Left lung (tissue), 10 donors: Measurements from ENCODE around the gene AQP6. TPM values are rescaled to one million over a fixed set of nuclear protein-coding genes. Genes with fewer than 3 reads are reported as not detected.
"Not testable (repeated sequence)": the region's sequence is repeated elsewhere in the genome, so short reads cannot be mapped to it uniquely, and the experiment has no call there.

Experiments used
- ATAC-seq: fragments of 200-7000 bp; cut with Tn5 transposase; one replicate; pipeline ENCODE4 v1.9.1; 2020; ENCODE audit warnings: moderate library complexity
- DNase-seq, 4 donors: peaks; one replicate each; pipeline ENCODE4 v3.0.0-alpha.2; 2013 to 2020
- H3K27ac ChIP-seq, 2 donors: fragments of 200-600 bp; sonication (generic) in 1 of 2; one replicate each; pipeline versions ENCODE4 v1.5.0 to v1.8.0; 2020 to 2021
- H3K27me3 ChIP-seq, 2 donors: fragments of 200-600 bp; sonication (generic) in 1 of 2; one replicate each; pipeline versions ENCODE4 v1.5.0 to v1.8.0; 2020 to 2021
- H3K36me3 ChIP-seq, 2 donors: fragments of 200-600 bp; sonication (generic) in 1 of 2; one replicate each; pipeline versions ENCODE4 v1.5.0 to v1.8.0; 2020 to 2021
- H3K4me1 ChIP-seq, 2 donors: fragments of 200-600 bp; one replicate each; pipeline ENCODE4 v1.8.0; 2021
- H3K4me3 ChIP-seq, 2 donors: fragments of 200-600 bp; sonication (generic) in 1 of 2; one replicate each; pipeline versions ENCODE4 v1.5.0 to v1.8.0; 2020 to 2021; ENCODE audit warnings: mild to moderate bottlenecking in 1 of 2
- H3K9me3 ChIP-seq, 2 donors: fragments of 200-600 bp; sonication (generic) in 1 of 2; one replicate each; pipeline versions ENCODE4 v1.5.0 to v1.8.0; 2020 to 2021
- intact Hi-C, 2 donors: fragments of 100-400 bp; cut with DNase I; formaldehyde crosslinking; loops; one replicate each; pipeline versions ENCODE4 v1.11.2 to v1.14.2; 2022
- polyA plus RNA-seq, 6 donors: library from polyadenylated mRNA; unstranded; fragments of 120-200 nt; gene quantifications; one replicate each; pipeline ENCODE4 v1.2.1, GENCODE V29; 2013; ENCODE audit not compliant: insufficient read length in 6 of 6
- total RNA-seq, 2 donors: library from RNA; stranded (reverse); fragmentation: NEBNext Ultra II Directional; extraction: Animal tissue kit (Norgen Biotek cat#: 25700); gene quantifications; one replicate each; pipeline ENCODE4 v1.2.1, GENCODE V29; 2021
- TF ChIP-seq, protein P1 (sequence below), 2 donors: fragments of 200-600 bp; sonication (generic) in 1 of 2; IDR thresholded peaks; one replicate each; pipeline versions ENCODE4 v1.5.0 to v1.8.0; 2021; ENCODE audit warnings: antibody characterized with exemption in 2 of 2
- donor health status: DM: no; HTN: yes; CAD: no.
- donor health status: DM: no; HTN: no; CAD: no.

The AQP6 gene
- total and polyA plus RNA-seq, 8 donors: 0.09 to 0.56 (median 0.31) TPM; not detected in 1

DNA sequence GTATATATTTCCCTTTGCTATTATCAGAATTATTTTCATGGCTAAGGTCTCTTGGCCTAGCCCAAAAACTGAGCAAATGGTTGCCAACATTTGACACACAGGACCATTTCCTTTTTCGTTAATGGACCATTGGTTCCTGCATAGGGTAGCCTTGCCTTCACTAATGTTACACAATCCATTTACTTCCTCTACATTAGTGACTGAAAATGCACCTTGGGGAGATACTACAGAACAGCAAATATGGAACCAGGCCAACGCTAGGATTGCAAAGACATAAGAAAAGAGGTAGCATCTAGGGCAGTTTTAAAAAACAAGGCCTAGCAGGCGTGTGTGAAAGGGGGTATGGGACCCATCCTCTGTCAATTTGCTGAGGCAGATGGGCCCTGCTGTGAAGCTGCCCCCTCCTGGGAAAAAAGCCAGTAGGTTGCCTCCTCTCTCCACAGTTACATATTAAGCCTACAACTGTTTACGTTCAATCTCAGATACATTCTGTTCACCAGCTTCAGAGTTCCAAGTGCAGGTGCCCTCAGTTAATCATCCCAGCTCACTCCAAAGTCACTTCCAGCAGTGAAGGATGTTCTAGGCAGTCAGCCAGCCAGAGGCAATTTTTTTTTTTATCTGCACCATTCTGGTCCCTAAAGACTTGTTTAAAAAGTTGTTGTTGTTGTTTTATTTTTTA is 15.0 kb downstream of the AQP6 start:
- Histone ChIP-seq H3K9me3 (no peaks in the 10 kb centered on the region), H3K27me3 (no peaks in the 10 kb centered on the region), H3K4me1 (peaks cover 11 to 49% of the 10 kb centered on the region in 2 donors), H3K36me3 (peaks cover 0 to 14% of the 10 kb centered on the region in 2 donors), H3K27ac (peak overlapping the region in 1 of 2 donors; percentile 48), H3K4me3 (no peak overlapping the region)
- ATAC-seq: peak; percentile 60
- TF ChIP-seq, protein P1, sequence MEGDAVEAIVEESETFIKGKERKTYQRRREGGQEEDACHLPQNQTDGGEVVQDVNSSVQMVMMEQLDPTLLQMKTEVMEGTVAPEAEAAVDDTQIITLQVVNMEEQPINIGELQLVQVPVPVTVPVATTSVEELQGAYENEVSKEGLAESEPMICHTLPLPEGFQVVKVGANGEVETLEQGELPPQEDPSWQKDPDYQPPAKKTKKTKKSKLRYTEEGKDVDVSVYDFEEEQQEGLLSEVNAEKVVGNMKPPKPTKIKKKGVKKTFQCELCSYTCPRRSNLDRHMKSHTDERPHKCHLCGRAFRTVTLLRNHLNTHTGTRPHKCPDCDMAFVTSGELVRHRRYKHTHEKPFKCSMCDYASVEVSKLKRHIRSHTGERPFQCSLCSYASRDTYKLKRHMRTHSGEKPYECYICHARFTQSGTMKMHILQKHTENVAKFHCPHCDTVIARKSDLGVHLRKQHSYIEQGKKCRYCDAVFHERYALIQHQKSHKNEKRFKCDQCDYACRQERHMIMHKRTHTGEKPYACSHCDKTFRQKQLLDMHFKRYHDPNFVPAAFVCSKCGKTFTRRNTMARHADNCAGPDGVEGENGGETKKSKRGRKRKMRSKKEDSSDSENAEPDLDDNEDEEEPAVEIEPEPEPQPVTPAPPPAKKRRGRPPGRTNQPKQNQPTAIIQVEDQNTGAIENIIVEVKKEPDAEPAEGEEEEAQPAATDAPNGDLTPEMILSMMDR (IDR thresholded peaks at IDR 0.05): no peak
- DNase-seq: no peak
- intact Hi-C loops: no loop called here

DNA sequence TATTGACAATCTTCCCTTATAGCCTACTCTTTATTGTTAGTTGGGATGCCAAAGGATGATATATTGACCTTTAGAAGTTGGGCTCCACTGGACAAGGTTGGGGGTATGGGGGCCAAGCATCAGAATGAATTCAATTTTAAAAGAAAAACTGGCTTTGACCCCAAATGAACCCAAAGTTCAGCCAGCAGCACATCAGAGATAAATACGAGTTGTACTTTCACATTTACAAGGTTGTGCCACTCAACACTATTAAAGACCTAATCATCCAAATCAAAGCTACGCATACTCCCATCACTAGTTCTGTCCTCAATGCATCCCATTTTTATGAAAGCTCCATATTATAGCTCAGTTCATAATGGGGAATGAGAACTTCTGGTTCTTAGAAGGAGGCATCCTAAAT is 16.7 kb downstream of the AQP6 start:
- H3K27ac ChIP-seq, H3K27me3 ChIP-seq, H3K4me3 ChIP-seq, DNase-seq, H3K9me3 ChIP-seq, intact Hi-C loops, ATAC-seq: not testable (repeated sequence)
- H3K4me1 ChIP-seq: peaks cover 6 to 33% of the 10 kb centered on the region in 2 donors
- peaks cover 0 to 30% of the 10 kb centered on the region in 2 donors for H3K36me3 ChIP-seq

DNA sequence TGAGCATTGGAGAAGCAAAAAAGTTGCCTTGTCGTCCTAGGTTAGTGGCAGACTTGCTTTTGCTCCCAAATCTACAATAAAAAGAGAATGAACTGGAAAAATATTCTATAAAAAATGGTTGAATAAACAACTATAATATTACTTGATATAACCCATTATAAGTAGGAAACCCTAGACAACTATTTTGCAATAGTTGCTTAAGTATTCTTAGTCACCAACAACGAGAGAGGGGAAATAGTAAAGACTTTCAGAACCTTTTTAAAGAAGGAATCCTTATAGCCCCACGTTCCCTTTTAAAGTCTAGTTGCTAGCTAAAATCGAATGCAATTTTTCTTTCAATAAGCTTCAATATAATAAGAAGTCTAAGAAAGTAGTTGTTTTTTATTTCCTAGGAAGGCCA is 17.5 kb downstream of the AQP6 start:
- Histone ChIP-seq H3K27ac (peak overlapping the region; percentile 62 to 76), H3K4me1 (peaks cover 6 to 30% of the 10 kb centered on the region in 2 donors), H3K9me3 (no peaks in the 10 kb centered on the region), H3K27me3 (no peaks in the 10 kb centered on the region), H3K4me3 (no peak overlapping the region), H3K36me3 (peaks cover 0 to 39% of the 10 kb centered on the region in 2 donors)
- no peak for DNase-seq
- intact Hi-C loops: no loop called here
- ATAC-seq: peak; percentile 75
- TF ChIP-seq, protein P1 (IDR thresholded peaks at IDR 0.05): no peak

DNA sequence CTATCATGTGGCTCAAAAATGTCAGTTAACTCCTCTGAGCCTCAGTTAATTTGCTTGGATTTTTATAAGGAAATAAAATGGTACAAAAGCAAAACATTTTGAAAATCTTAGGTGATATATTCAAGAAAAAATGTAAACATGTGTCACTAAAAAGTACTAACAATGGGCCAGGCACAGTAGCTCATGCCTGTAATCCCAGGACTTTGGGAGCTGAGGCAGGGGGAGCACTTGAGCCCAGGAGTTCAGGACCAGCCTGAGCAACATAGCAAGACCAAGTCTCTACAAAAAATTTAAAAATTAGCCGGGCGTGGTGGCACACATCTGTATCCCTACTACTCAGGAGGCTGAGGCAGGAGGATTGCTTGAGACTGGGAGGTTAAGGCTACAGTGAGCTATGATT is 25.7 kb downstream of the AQP6 start:
- TF ChIP-seq, protein P1 (IDR thresholded peaks at IDR 0.05): no peak
- H3K27ac ChIP-seq: no peak overlapping the region
- intact Hi-C loops: no loop called here
- ATAC-seq (no peak), DNase-seq (no peak)
- H3K4me3 ChIP-seq: no peak overlapping the region
- no peaks in the 10 kb centered on the region for H3K4me1 ChIP-seq
- H3K36me3 ChIP-seq: peaks cover 0 to 82% of the 10 kb centered on the region in 2 donors
- no peaks in the 10 kb centered on the region for H3K27me3 ChIP-seq
- no peaks in the 10 kb centered on the region for H3K9me3 ChIP-seq

DNA sequence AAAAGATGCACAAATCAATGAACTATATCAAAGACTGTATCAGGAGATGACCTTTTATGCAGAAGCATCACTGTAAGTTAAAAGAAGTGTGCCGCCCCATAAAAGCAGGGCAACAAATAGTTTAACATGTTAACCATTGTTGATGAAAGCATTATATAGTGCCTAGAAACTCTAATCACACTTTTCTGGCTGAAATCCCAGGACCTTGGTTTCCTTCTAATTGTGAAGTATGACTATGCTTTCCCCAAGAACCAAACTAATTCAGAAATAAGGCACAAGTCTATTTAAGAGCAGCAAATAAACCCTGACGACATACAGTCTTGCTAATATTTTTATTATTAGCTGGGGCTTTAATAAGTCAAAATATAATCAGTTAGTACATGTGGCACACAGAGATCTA is 30.8 kb downstream of the AQP6 start:
- intact Hi-C loops: no loop called here
- DNase-seq: no peak
- TF ChIP-seq, protein P1 (IDR thresholded peaks at IDR 0.05): no peak
- Histone ChIP-seq H3K4me1 (no peaks in the 10 kb centered on the region), H3K36me3 (peaks cover 0 to 53% of the 10 kb centered on the region in 2 donors), H3K9me3 (no peaks in the 10 kb centered on the region), H3K4me3 (no peak overlapping the region), H3K27ac (no peak overlapping the region), H3K27me3 (no peaks in the 10 kb centered on the region)
- ATAC-seq: peak; percentile 17

DNA sequence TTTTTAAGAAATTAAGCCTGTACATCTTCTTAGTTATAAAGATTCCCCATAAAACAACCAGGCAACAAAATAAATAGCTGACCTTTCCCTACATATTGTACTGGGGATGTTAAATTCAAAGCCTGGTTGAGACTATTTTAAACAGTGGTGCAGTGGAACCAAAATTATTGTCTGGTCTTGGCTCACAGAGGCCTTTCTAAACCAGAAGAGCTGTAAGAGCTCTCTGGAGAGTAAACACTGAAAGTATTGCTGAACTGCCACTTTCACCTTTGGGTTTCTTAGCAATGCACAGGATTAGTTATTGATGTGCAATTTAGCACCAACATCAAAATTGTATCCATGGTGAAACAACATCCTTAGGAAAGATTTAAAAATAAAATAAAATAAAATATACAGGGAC is 31.9 kb downstream of the AQP6 start:
- H3K4me3 ChIP-seq: no peak overlapping the region
- no peaks in the 10 kb centered on the region for H3K9me3 ChIP-seq
- no peaks in the 10 kb centered on the region for H3K4me1 ChIP-seq
- DNase-seq: no peak
- TF ChIP-seq, protein P1 (IDR thresholded peaks at IDR 0.05): no peak
- peaks cover 0 to 42% of the 10 kb centered on the region in 2 donors for H3K36me3 ChIP-seq
- ATAC-seq: peak; percentile 86
- intact Hi-C loops: no loop called here
- H3K27ac ChIP-seq: no peak overlapping the region
- H3K27me3 ChIP-seq: no peaks in the 10 kb centered on the region
